H1 (cell line): ENCODE results near the gene CACNB4. TPM values are rescaled to one million over a fixed set of nuclear protein-coding genes. Genes with fewer than 3 reads are reported as not detected.

Experiments
- CTCF ChIA-PET: fragments of 300-600 bp; sonication (Branson Sonifier 250); formaldehyde crosslinking; loops from one replicate; lab custom pipeline; 2021; ENCODE audit not compliant: partially characterized antibody; lab: Charles Lee
- POLR2A ChIA-PET: fragments of 300-600 bp; sonication (Branson Sonifier 250); formaldehyde crosslinking; loops from one replicate; lab custom pipeline; 2021; ENCODE audit warnings: inconsistent platforms; ENCODE audit not compliant: partially characterized antibody; lab: Charles Lee
- DNase-seq, 2 experiments: peaks; one replicate each; pipeline versions ENCODE4 v3.0.0 to v3.0.0-alpha.2; 2010 to 2022; ENCODE audit warnings: low spot score in 2 of 2, low read depth in 1 of 2, mixed read lengths in 1 of 2
- FAIRE-seq: peaks from 2 replicates; lab custom pipeline; 2011; peaks lifted over from hg19 to GRCh38; lab: Jason Lieb, UNC
- H2AFZ ChIP-seq: 2 replicates; pipeline ENCODE4 v1.8.1; 2012; ENCODE audit warnings: low read length, inconsistent platforms
- H2AK5ac ChIP-seq: 2 replicates; pipeline ENCODE4 v1.6.1; 2013; ENCODE audit warnings: low read depth, low read length
- H2BK120ac ChIP-seq: replicated peaks from 2 replicates; pipeline ENCODE3; 2013; ENCODE audit warnings: low read depth, low read length, inconsistent platforms
- H2BK12ac ChIP-seq: 2 replicates; pipeline ENCODE4 v1.6.1; 2013; ENCODE audit warnings: low read depth, low read length
- H2BK15ac ChIP-seq: 2 replicates; pipeline ENCODE4 v1.6.1; 2013; ENCODE audit warnings: low read length
- H2BK20ac ChIP-seq: 2 replicates; pipeline ENCODE4 v1.6.1; 2013; ENCODE audit warnings: low read length
- H2BK5ac ChIP-seq: 2 replicates; pipeline ENCODE4 v1.6.1; 2013; ENCODE audit warnings: low read depth, low read length
- H3K14ac ChIP-seq: 2 replicates; pipeline ENCODE4 v1.6.1; 2013; ENCODE audit warnings: inconsistent platforms; ENCODE audit not compliant: insufficient read length
- H3K18ac ChIP-seq: 2 replicates; pipeline ENCODE4 v1.6.1; 2013; ENCODE audit warnings: low read length; ENCODE audit errors: extremely low read depth
- H3K23ac ChIP-seq: 2 replicates; pipeline ENCODE4 v1.6.1; 2013; ENCODE audit warnings: inconsistent platforms; ENCODE audit not compliant: insufficient read length
- H3K23me2 ChIP-seq: 2 replicates; pipeline ENCODE4 v1.6.1; 2013; ENCODE audit warnings: low read depth, low read length
- H3K27ac ChIP-seq: 2 replicates; pipeline ENCODE4 v1.6.1; 2011; ENCODE audit warnings: low read depth, low read length, inconsistent platforms
- H3K27me3 ChIP-seq, 4 experiments: replicated peaks in 1 of 4; 1 replicate in 1 of 4; 2 replicates in 3 of 4; pipeline versions ENCODE4 v1.6.1 to v1.8.1; 2011 to 2013; ENCODE audit warnings: low read length in 3 of 4, mild to moderate bottlenecking in 3 of 4, inconsistent platforms in 2 of 4, mixed read lengths in 2 of 4, moderate library complexity in 1 of 4; ENCODE audit not compliant: control insufficient read depth in 3 of 4, insufficient read depth in 3 of 4; ENCODE audit errors: extremely low read depth in 1 of 4
- H3K36me3 ChIP-seq, 4 experiments: 2 replicates each; pipeline versions ENCODE4 v1.6.1 to v1.8.1; 2011 to 2013; ENCODE audit warnings: mild to moderate bottlenecking in 4 of 4, low read length in 3 of 4, moderate library complexity in 2 of 4, control low read depth in 1 of 4, inconsistent platforms in 1 of 4; ENCODE audit not compliant: insufficient read depth in 4 of 4, control insufficient read depth in 2 of 4
- H3K4ac ChIP-seq: replicated peaks from 2 replicates; pipeline ENCODE3; 2013; ENCODE audit warnings: low read length, low read depth, mixed read lengths, inconsistent platforms; ENCODE audit not compliant: insufficient read length
- H3K4me1 ChIP-seq, 4 experiments: replicated peaks in 1 of 4; 1 replicate in 1 of 4; 2 replicates in 3 of 4; pipeline versions ENCODE4 v1.6.1 to v1.8.1; 2011 to 2013; ENCODE audit warnings: low read length in 3 of 4, inconsistent platforms in 2 of 4, mixed read lengths in 1 of 4; ENCODE audit not compliant: insufficient read depth in 4 of 4, control insufficient read depth in 3 of 4
- H3K4me2 ChIP-seq, 2 experiments: 2 replicates each; pipeline versions ENCODE4 v1.6.1 to v1.8.1; 2011 to 2013; ENCODE audit warnings: low read depth in 2 of 2, low read length in 2 of 2, control low read depth in 1 of 2, inconsistent platforms in 1 of 2, mild to moderate bottlenecking in 1 of 2; ENCODE audit not compliant: insufficient read depth in 1 of 2
- H3K4me3 ChIP-seq, 4 experiments: fragments of 200-600, 300-600 bp in 1 of 4; sonication (generic), shearing (Covaris generic), sonication (Bioruptor Twin) in 1 of 4; 2 replicates each; pipeline versions ENCODE4 v1.5.1 to v1.8.1; 2011 to 2016; ENCODE audit warnings: low read length in 4 of 4, low read depth in 3 of 4, control low read depth in 2 of 4, inconsistent platforms in 2 of 4, mild to moderate bottlenecking in 2 of 4, mixed read lengths in 1 of 4, moderate library complexity in 1 of 4; ENCODE audit not compliant: insufficient read depth in 2 of 4; ENCODE audit errors: extremely low read depth in 1 of 4
- H3K56ac ChIP-seq: replicated peaks from 2 replicates; pipeline ENCODE3; 2013; ENCODE audit warnings: low read depth, mild to moderate bottlenecking, mixed read lengths, low read length, inconsistent platforms; ENCODE audit not compliant: insufficient read length
- H3K79me1 ChIP-seq: 2 replicates; pipeline ENCODE4 v1.6.1; 2013; ENCODE audit warnings: low read depth, low read length, control low read depth
- H3K79me2 ChIP-seq, 2 experiments: 2 replicates each; pipeline versions ENCODE4 v1.6.1 to v1.8.1; 2012 to 2013; ENCODE audit warnings: low read length in 2 of 2, mild to moderate bottlenecking in 2 of 2, inconsistent platforms in 1 of 2; ENCODE audit not compliant: insufficient read depth in 2 of 2, control insufficient read depth in 1 of 2
- H3K9ac ChIP-seq, 4 experiments: replicated peaks in 1 of 4; 1 replicate in 1 of 4; 2 replicates in 3 of 4; pipeline versions ENCODE4 v1.6.1 to v1.8.1; 2011 to 2013; ENCODE audit warnings: low read depth in 3 of 4, low read length in 3 of 4, control low read depth in 2 of 4, mild to moderate bottlenecking in 2 of 4, moderate library complexity in 2 of 4, inconsistent platforms in 1 of 4; ENCODE audit errors: extremely low read depth in 1 of 4
- H3K9me3 ChIP-seq, 2 experiments: 2 replicates each; pipeline versions ENCODE4 v1.6.1 to v1.8.1; 2012 to 2013; ENCODE audit warnings: mild to moderate bottlenecking in 2 of 2, moderate library complexity in 2 of 2, control low read depth in 1 of 2, inconsistent platforms in 1 of 2, low read depth in 1 of 2, low read length in 1 of 2, mixed read lengths in 1 of 2; ENCODE audit not compliant: insufficient read depth in 2 of 2
- H4K20me1 ChIP-seq, 2 experiments: replicated peaks in 1 of 2; 2 replicates each; pipeline versions ENCODE3 to v1.8.1; 2011 to 2013; ENCODE audit warnings: inconsistent platforms in 2 of 2, low read length in 2 of 2, mild to moderate bottlenecking in 1 of 2; ENCODE audit not compliant: insufficient read depth in 2 of 2, control insufficient read depth in 1 of 2
- H4K5ac ChIP-seq: 2 replicates; pipeline ENCODE4 v1.6.1; 2013; ENCODE audit warnings: low read length, low read depth, mixed read lengths, inconsistent platforms; ENCODE audit not compliant: insufficient read length
- H4K8ac ChIP-seq: 2 replicates; pipeline ENCODE4 v1.8.0; 2013; ENCODE audit warnings: mild to moderate bottlenecking, moderate library complexity, low read length, inconsistent platforms; ENCODE audit not compliant: insufficient read depth; ENCODE audit errors: extremely low read depth
- H4K91ac ChIP-seq: replicated peaks from 2 replicates; pipeline ENCODE3; 2013; ENCODE audit warnings: low read length, mixed read lengths, inconsistent platforms; ENCODE audit not compliant: insufficient read length
- CEBPB ChIP-seq: IDR thresholded peaks from 2 replicates; pipeline ENCODE4 v1.6.1; 2012; ENCODE audit warnings: low read depth, low read length
- NRF1 ChIP-seq: IDR thresholded peaks from 2 replicates; pipeline ENCODE4 v1.6.1; 2011; ENCODE audit warnings: mild to moderate bottlenecking, low read depth, low read length, improper control_type of control experiment
- TAF7 ChIP-seq: optimal IDR thresholded peaks from 2 replicates; pipeline ENCODE3; 2011; ENCODE audit warnings: low read depth, mild to moderate bottlenecking, inconsistent platforms, low read length, moderate library complexity, borderline replicate concordance
- WGBS, 2 experiments: shearing (Covaris generic) in 1 of 2; methylation state at CpG; one replicate each; pipeline versions ENCODE4 v1.1.6 to v1.1.7; 2013 to 2015; ENCODE audit warnings: low lambda C conversion rate in 2 of 2, mixed read lengths in 2 of 2, inconsistent platforms in 1 of 2, low coverage in 1 of 2, missing lambda C conversion rate in 1 of 2; ENCODE audit not compliant: insufficient replicate concordance in 2 of 2, insufficient coverage in 1 of 2, insufficient read length in 1 of 2; ENCODE audit errors: extremely low coverage in 1 of 2, missing lambda C conversion rate in 1 of 2; 5-methylcytosine and 5-hydroxymethylcytosine counted together
- polyA plus RNA-seq, 7 experiments: library from polyadenylated mRNA; depleted of rRNA in 3 of 7; stranded (reverse) in 5 of 7; unstranded in 2 of 7; fragments of >200 nt in 5 of 7; fragments of 200-250 nt in 2 of 7; gene quantifications; 1 replicate in 5 of 7; 2 replicates in 1 of 7; 4 replicates in 1 of 7; pipeline versions ENCODE4 v1.2.1 to v1.2.3, GENCODE V29; 2011 to 2013; ENCODE audit warnings: missing spikeins in 2 of 7, mixed read lengths in 2 of 7
- total RNA-seq: library from RNA; stranded (reverse); fragmentation: NEBNext Ultra II Directional; extraction: Animal tissue kit (Norgen Biotek cat#: 25700); gene quantifications from 2 replicates; pipeline ENCODE4 v1.2.1, GENCODE V29; 2021

Gene CACNB4
- total and polyA plus RNA-seq, 2 of the 8 experiments (the other 6 are each of a cell fraction or from before 2014, with no cell fraction given) = 2.0 to 4.0 TPM

GRCh38 chr2:151968770-151969470 is 129.9 kb downstream of the CACNB4 start:
- no peak for FAIRE-seq

More at GRCh38 chr2:151968770-151969470, 129.9 kb downstream of the CACNB4 start:
- Histone ChIP-seq H3K14ac (no peak overlapping the region), H3K36me3 (no peaks in the 10 kb centered on the region), H2BK120ac (no peak overlapping the region), H3K27me3 (no peaks in the 10 kb centered on the region), H2AFZ (no peak overlapping the region), H2BK20ac (no peak overlapping the region), H4K91ac (no peak overlapping the region), H3K79me2 (no peaks in the 10 kb centered on the region), H2AK5ac (no peak overlapping the region), H3K4me3 (no peak overlapping the region), H3K27ac (no peak overlapping the region), H3K4ac (no peak overlapping the region), H3K9me3 (no peaks in the 10 kb centered on the region), H4K5ac (no peak overlapping the region), H3K56ac (no peak overlapping the region), H4K20me1 (no peaks in the 10 kb centered on the region), H3K79me1 (no peaks in the 10 kb centered on the region), H3K4me2 (no peak overlapping the region), H3K9ac (no peak overlapping the region), H4K8ac (no peak overlapping the region), H2BK15ac (no peak overlapping the region), H3K23me2 (no peaks in the 10 kb centered on the region), H2BK12ac (no peak overlapping the region), H2BK5ac (no peak overlapping the region), H3K18ac (no peak overlapping the region), H3K4me1 (peaks cover 0 to 5% (median 3%) of the 10 kb centered on the region in 4 experiments; a peak in 3 of 7 replicates), H3K23ac (no peak overlapping the region)
- WGBS, 2 experiments = 85% methylated on average over 4 of the region's 4 CpGs; no CpG with 5 or more reads in 1 of the 2 experiments
- ChIA-PET POLR2A (no interaction called here), CTCF (interaction anchor here (1.0 to 2.0 kb wide), 4 partner anchors 10 to 667 kb away, joined by 3 to 11 read pairs (median 6); no protein-coding TSS in a partner anchor)
- TF ChIP-seq CEBPB (no peak), NRF1 (no peak), TAF7 (no peak)
- DNase-seq = no peak
